Measurements from ENCODE around the gene TNRC6C. TPM values are rescaled to one million over a fixed set of nuclear protein-coding genes. Genes with fewer than 3 reads are reported as not detected.

TNRC6C gene, protein sequence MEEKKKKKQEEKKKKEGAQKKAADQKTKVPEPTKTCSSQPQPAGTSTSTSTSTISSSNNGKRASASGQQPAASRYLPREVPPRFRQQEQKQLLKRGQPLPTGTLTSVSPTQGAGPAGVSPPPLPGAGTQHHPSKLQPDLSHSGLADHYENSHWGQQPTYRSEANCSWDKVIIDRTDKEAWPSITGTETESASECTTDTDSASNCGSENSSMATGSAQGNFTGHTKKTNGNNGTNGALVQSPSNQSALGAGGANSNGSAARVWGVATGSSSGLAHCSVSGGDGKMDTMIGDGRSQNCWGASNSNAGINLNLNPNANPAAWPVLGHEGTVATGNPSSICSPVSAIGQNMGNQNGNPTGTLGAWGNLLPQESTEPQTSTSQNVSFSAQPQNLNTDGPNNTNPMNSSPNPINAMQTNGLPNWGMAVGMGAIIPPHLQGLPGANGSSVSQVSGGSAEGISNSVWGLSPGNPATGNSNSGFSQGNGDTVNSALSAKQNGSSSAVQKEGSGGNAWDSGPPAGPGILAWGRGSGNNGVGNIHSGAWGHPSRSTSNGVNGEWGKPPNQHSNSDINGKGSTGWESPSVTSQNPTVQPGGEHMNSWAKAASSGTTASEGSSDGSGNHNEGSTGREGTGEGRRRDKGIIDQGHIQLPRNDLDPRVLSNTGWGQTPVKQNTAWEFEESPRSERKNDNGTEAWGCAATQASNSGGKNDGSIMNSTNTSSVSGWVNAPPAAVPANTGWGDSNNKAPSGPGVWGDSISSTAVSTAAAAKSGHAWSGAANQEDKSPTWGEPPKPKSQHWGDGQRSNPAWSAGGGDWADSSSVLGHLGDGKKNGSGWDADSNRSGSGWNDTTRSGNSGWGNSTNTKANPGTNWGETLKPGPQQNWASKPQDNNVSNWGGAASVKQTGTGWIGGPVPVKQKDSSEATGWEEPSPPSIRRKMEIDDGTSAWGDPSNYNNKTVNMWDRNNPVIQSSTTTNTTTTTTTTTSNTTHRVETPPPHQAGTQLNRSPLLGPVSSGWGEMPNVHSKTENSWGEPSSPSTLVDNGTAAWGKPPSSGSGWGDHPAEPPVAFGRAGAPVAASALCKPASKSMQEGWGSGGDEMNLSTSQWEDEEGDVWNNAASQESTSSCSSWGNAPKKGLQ (N-terminal part only)
- total RNA-seq = 100 to 1,000 TPM in 1 of 3 donors, 10 to 100 TPM in 2; 74.3 to 100 (median 76.3) TPM
- 26.3 TPM for total RNA-seq (2013)

DNA sequence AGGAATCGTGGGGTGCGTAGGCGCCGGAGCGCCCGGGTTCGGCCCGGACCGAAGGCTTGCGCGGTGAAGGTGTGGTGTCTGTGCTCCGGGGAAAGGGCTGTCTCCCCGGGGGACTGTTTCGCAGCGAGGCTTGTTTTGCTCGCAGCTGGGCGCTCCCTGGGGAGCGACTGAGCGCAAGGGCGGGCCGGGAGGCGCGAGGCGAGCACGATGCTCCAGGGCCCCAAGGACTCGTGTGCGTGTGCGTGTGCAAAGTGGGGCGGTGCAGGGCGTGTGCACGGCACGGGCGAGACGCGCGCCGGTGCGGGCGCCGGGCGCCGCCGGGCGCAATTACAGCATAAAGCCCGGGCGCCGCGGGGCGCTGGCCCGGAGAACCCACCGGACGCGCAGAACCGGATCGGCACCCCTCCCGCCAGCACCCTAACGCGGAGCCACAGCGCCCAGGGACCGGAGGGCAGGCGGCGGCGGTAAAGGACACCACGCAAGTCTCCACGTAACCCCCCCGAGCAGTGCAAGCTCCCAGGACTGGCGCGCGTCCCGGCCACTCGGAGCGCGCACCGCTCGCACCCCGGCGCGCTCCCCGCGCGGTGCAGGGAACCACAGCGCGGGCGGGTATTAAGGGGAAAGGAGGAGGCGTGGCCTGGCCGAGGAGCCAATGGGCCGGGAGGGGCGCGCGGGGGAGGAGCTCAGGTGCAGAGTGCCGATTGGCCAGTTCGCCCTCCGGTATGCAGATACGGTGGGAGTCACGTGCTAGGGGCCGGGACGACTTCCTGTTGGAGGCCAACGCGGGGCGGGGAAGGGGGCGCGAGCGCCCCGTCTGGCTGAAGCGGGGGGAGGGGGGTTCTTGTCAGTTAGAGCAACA is at the start of gene TNRC6C:
Gene TNRC6C (plus strand): TSS at position 847 of the 859 bp plus-strand sequence. CDS start 45,504 bp downstream, outside the sequence.
- Histone ChIP-seq H3K4me3 (ENCODE audit: low read length) (peak within 1 kb of the TSS; percentile 83), H3K9me3 (ENCODE audit: control insufficient read depth, insufficient read depth, low read length) (no peaks in the 10 kb centered on the region), H3K27me3 (ENCODE audit: control insufficient read depth, insufficient read depth, low read length) (no peaks in the 10 kb centered on the region), H3K36me3 (ENCODE audit: control insufficient read depth, insufficient read depth, low read length) (no peaks in the 10 kb centered on the region), H3K27ac (ENCODE audit: low read length) (peak within 1 kb of the TSS; percentile 72), H3K4me1 (ENCODE audit: control insufficient read depth, insufficient read depth, low read length) (peaks cover 21% of the 10 kb centered on the region)
- intact Hi-C loops (cut with micrococcal nuclease) = loop anchor here (1.0 to 5.0 kb wide), 3 partner anchors 76 to 176 kb away; no protein-coding TSS in a partner anchor
- TF ChIP-seq, protein P1, sequence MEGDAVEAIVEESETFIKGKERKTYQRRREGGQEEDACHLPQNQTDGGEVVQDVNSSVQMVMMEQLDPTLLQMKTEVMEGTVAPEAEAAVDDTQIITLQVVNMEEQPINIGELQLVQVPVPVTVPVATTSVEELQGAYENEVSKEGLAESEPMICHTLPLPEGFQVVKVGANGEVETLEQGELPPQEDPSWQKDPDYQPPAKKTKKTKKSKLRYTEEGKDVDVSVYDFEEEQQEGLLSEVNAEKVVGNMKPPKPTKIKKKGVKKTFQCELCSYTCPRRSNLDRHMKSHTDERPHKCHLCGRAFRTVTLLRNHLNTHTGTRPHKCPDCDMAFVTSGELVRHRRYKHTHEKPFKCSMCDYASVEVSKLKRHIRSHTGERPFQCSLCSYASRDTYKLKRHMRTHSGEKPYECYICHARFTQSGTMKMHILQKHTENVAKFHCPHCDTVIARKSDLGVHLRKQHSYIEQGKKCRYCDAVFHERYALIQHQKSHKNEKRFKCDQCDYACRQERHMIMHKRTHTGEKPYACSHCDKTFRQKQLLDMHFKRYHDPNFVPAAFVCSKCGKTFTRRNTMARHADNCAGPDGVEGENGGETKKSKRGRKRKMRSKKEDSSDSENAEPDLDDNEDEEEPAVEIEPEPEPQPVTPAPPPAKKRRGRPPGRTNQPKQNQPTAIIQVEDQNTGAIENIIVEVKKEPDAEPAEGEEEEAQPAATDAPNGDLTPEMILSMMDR (IDR thresholded peaks at IDR 0.05) = no peak
- Mint-ChIP-seq H3K27ac (peak within 1 kb of the TSS; percentile 88 to 93), H3K27me3 (ENCODE audit: low read depth in 2 of 2) (peaks cover 5 to 11% of the 10 kb centered on the region in 2 donors), H3K4me1 (peaks cover 43 to 45% of the 10 kb centered on the region in 2 donors), H3K4me3 (peak within 1 kb of the TSS; percentile 95), H3K9me3 (no peaks in the 10 kb centered on the region), H3K36me3 (no peaks in the 10 kb centered on the region)
- ATAC-seq (peak; percentile 88 to 97 (median 92)), DNase-seq (peak; percentile 99)
- under 1% methylated on average over 105 of the region's 105 CpGs for WGBS (ENCODE audit: insufficient coverage)

DNA sequence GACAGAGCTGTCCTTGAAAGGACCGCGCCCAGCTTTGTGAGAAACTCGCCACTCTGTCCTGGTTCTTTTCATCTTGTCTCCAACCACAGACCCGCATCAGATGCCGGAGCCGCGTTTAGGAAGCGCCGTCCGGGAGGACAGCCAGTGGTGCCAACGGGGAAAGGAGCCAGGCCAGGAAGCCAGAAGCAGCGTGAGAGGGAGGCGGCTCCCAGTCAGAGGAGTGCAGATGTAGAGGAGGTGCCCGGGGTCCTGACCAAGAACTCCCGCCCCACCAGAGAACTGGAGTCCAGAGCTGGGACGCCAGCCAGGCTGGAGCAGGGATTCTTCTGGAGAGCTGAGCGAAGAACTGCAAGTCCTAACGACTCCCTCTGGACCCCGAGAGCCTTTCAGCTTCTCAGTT is 49.3 kb upstream of the TNRC6C start:
- Histone ChIP-seq H3K27ac (ENCODE audit: low read length) (no peak overlapping the region), H3K4me1 (ENCODE audit: control insufficient read depth, insufficient read depth, low read length) (no peaks in the 10 kb centered on the region), H3K9me3 (ENCODE audit: control insufficient read depth, insufficient read depth, low read length) (no peaks in the 10 kb centered on the region), H3K27me3 (ENCODE audit: control insufficient read depth, insufficient read depth, low read length) (no peaks in the 10 kb centered on the region), H3K36me3 (ENCODE audit: control insufficient read depth, insufficient read depth, low read length) (no peaks in the 10 kb centered on the region), H3K4me3 (ENCODE audit: low read length) (no peak overlapping the region)
- H3K36me3 Mint-ChIP-seq = no peaks in the 10 kb centered on the region
- intact Hi-C loops (cut with micrococcal nuclease) = no loop called here
- no peak for ATAC-seq
- TF ChIP-seq, protein P1 (IDR thresholded peaks at IDR 0.05) = no peak
- H3K4me1 Mint-ChIP-seq = peaks cover 0 to 9% of the 10 kb centered on the region in 2 donors
- DNase-seq = no peak
- H3K4me3 Mint-ChIP-seq = no peak overlapping the region
- no peaks in the 10 kb centered on the region for H3K9me3 Mint-ChIP-seq
- H3K27me3 Mint-ChIP-seq (ENCODE audit: low read depth in 2 of 2) = peaks cover 14 to 16% of the 10 kb centered on the region in 2 donors
- WGBS (ENCODE audit: insufficient coverage) = 93% methylated on average over 19 of the region's 19 CpGs
- no peak overlapping the region for H3K27ac Mint-ChIP-seq

DNA sequence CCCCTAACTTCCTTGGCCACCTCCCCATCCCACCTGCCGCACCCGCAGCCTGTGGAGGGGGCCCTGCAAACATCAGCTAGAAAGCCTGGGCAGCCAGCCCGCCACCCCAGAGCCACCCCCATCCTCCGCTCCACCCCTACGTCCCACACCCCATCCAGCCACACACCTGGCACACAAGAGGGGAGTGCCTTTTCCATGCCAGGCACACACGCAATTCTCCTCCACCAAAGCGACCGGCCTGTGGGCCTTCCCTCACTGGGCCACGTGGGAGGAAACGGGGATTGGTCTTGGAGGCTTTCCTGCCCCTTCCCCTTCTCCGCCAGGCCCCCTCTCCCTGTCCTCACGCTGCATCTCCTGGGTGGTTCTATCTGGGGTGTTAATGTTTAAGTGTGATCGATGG is 48.7 kb upstream of the TNRC6C start:
- no peaks in the 10 kb centered on the region for H3K4me1 ChIP-seq (ENCODE audit: control insufficient read depth, insufficient read depth, low read length)
- no peaks in the 10 kb centered on the region for H3K36me3 Mint-ChIP-seq
- no peaks in the 10 kb centered on the region for H3K27me3 ChIP-seq (ENCODE audit: control insufficient read depth, insufficient read depth, low read length)
- ATAC-seq (no peak), DNase-seq (no peak)
- H3K27ac ChIP-seq (ENCODE audit: low read length) = no peak overlapping the region
- H3K9me3 Mint-ChIP-seq = no peaks in the 10 kb centered on the region
- no peak overlapping the region for H3K4me3 Mint-ChIP-seq
- 93% methylated on average over 12 of the region's 13 CpGs for WGBS (ENCODE audit: insufficient coverage)
- intact Hi-C loops (cut with micrococcal nuclease) = no loop called here
- no peaks in the 10 kb centered on the region for H3K9me3 ChIP-seq (ENCODE audit: control insufficient read depth, insufficient read depth, low read length)
- H3K4me1 Mint-ChIP-seq = peaks cover 0 to 9% of the 10 kb centered on the region in 2 donors
- peaks cover 18 to 19% of the 10 kb centered on the region in 2 donors for H3K27me3 Mint-ChIP-seq (ENCODE audit: low read depth in 2 of 2)
- H3K27ac Mint-ChIP-seq = no peak overlapping the region
- no peak overlapping the region for H3K4me3 ChIP-seq (ENCODE audit: low read length)
- no peaks in the 10 kb centered on the region for H3K36me3 ChIP-seq (ENCODE audit: control insufficient read depth, insufficient read depth, low read length)
- TF ChIP-seq, protein P1 (IDR thresholded peaks at IDR 0.05) = no peak
